ENCODE data around the gene NEK5.
"Not testable (repeated sequence)": the region's sequence is repeated elsewhere in the genome, so short reads cannot be mapped to it uniquely, and the experiment has no call there.

Gene NEK5

GRCh38 chr13:52128714-52129700 lies at the start of gene NEK5:
Gene NEK5 (minus strand): TSS chr13:52129073. CDS start chr13:52127482, 1,591 bp downstream.
- in situ Hi-C loops (cut with MboI; ENCODE audit: low sequenced_read_pairs): no loop called here

GRCh38 chr13:52177276-52177675 lies 48.4 kb upstream of the NEK5 start:
- in situ Hi-C loops (cut with MboI; ENCODE audit: low sequenced_read_pairs): no loop called here

GRCh38 chr13:52173970-52174369 lies 45.1 kb upstream of the NEK5 start:
- in situ Hi-C loops (cut with MboI; ENCODE audit: low sequenced_read_pairs): not testable (repeated sequence)

- in situ Hi-C loops (cut with MboI; ENCODE audit: low sequenced_read_pairs): no loop called here
These were observed 44.5 kb upstream of the NEK5 start for GRCh38 chr13:52173373-52173772.

GRCh38 chr13:52171686-52172085 lies 42.8 kb upstream of the NEK5 start:
- in situ Hi-C loops (cut with MboI; ENCODE audit: low sequenced_read_pairs): not testable (repeated sequence)

- in situ Hi-C loops (cut with MboI; ENCODE audit: low sequenced_read_pairs): not testable (repeated sequence)
These were observed 42.0 kb upstream of the NEK5 start for GRCh38 chr13:52170828-52171391.

- in situ Hi-C loops (cut with MboI; ENCODE audit: low sequenced_read_pairs): no loop called here
These were observed 41.0 kb upstream of the NEK5 start for GRCh38 chr13:52169839-52170238.

- in situ Hi-C loops (cut with MboI; ENCODE audit: low sequenced_read_pairs): no loop called here
These were observed 36.5 kb upstream of the NEK5 start for GRCh38 chr13:52165411-52165810.

GRCh38 chr13:52164989-52165388 lies 36.1 kb upstream of the NEK5 start:
- in situ Hi-C loops (cut with MboI; ENCODE audit: low sequenced_read_pairs): no loop called here

GRCh38 chr13:52163878-52164277 lies 35.0 kb upstream of the NEK5 start:
- in situ Hi-C loops (cut with MboI; ENCODE audit: low sequenced_read_pairs): not testable (repeated sequence)

GRCh38 chr13:52162279-52163101 lies 33.6 kb upstream of the NEK5 start:
- in situ Hi-C loops (cut with MboI; ENCODE audit: low sequenced_read_pairs): no loop called here

- in situ Hi-C loops (cut with MboI; ENCODE audit: low sequenced_read_pairs): no loop called here
These were observed 32.3 kb upstream of the NEK5 start for GRCh38 chr13:52161181-52161646.

GRCh38 chr13:52160506-52160905 lies 31.6 kb upstream of the NEK5 start:
- in situ Hi-C loops (cut with MboI; ENCODE audit: low sequenced_read_pairs): no loop called here

GRCh38 chr13:52160053-52160452 lies 31.2 kb upstream of the NEK5 start:
- in situ Hi-C loops (cut with MboI; ENCODE audit: low sequenced_read_pairs): no loop called here

GRCh38 chr13:52159159-52159982 lies 30.5 kb upstream of the NEK5 start, which contains the start of gene NEK3:
Gene NEK3 (minus strand): TSS chr13:52159597. CDS start chr13:52156191, 3,406 bp downstream.
- in situ Hi-C loops (cut with MboI; ENCODE audit: low sequenced_read_pairs): no loop called here

GRCh38 chr13:52158629-52159158 lies 29.8 kb upstream of the NEK5 start:
- in situ Hi-C loops (cut with MboI; ENCODE audit: low sequenced_read_pairs): no loop called here

- in situ Hi-C loops (cut with MboI; ENCODE audit: low sequenced_read_pairs): no loop called here
These were observed 27.9 kb upstream of the NEK5 start for GRCh38 chr13:52156724-52157261.

- in situ Hi-C loops (cut with MboI; ENCODE audit: low sequenced_read_pairs): no loop called here
These were observed 26.3 kb upstream of the NEK5 start for GRCh38 chr13:52155177-52155576.

- in situ Hi-C loops (cut with MboI; ENCODE audit: low sequenced_read_pairs): no loop called here
These were observed 18.4 kb upstream of the NEK5 start for GRCh38 chr13:52147225-52147624.

- in situ Hi-C loops (cut with MboI; ENCODE audit: low sequenced_read_pairs): no loop called here
These were observed 12.4 kb upstream of the NEK5 start for GRCh38 chr13:52141299-52141698.

Data from HL-60/S4 treated with retinoic acid at 250 ng/mL for 4 days and 3 days (cell line).